Measurements from ENCODE around the gene CTRB1.
"Not testable (repeated sequence)": the region's sequence is repeated elsewhere in the genome, so short reads cannot be mapped to it uniquely, and the experiment has no call there.

CTRB1 gene

DNA sequence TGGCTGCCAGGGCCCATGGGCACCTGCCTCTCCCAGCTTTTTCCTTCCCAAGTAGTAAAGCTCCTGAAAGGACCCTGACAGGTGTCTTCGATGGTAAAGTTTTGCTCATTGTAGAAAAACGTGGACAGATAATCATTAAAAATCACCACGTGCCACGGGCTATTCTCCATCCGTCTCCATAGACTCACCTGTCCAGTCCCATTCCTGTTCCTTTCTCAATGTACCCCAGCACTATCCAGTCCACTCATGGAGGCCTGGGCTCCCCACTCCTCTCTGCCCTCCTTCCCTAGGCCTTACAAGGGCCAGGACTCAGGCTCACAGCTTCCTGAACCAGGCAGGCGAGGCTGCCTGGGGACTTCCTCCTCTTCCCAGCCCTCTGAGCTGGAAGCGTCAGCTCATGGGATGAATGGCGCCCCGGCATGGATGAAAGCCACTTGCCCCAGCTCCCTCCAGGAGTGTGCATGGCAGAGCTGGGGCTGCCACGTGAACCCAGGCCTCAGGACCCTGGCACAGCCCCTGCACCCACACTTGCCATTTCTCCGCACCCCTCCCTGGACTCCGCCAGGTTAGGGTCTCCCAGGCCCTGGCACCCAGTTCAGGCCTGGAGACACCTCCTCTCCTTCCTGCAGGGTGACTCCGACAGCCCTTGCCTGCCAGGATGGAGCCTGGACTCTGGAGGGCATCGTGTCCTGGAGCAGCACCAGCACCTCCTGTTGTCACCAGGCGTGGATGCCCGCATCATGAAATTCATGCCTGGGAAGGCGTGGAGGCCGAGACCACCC, 8.8 kb downstream of the CTRB1 start:
- no peak for DNase-seq

DNA sequence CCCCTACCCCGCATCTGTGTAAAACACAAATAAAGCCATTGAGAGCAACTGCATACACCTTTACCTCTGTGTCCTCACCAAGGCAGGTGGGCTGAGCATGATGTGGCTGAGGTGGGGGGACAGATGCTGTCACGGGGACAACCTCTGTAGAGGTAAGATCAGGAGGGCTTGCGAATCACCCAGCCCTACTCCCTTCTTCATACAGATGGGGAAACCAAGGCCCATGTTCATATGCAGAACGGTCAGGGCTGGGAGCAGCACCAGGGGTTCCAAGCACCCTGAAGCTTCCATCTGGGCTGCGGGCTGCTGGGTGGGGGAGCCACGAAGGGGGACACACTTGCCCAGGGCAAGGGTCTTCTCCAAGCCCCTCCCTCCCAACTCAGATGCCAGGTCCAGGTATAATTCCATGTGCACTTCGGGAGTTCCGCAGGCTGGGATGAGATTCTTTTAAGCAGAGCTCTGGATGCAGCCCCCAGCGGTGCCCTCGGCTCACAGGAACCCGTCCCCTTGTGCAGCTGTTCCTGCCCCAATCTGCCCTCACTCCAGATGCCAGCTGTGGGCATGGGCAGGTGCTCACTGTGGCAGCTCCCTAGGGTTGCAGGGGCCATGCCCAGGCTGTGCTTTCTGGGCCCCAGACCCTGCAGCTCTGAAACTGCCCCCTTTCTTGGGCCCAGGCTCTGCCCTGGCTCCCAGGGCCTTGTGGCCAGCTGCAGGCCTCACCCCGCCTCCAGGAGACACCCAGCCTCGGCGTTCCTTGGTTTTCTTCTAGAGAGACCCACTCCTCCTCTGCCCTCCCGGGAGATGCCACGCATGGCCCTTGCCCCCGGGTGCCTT, 9.6 kb downstream of the CTRB1 start:
- DNase-seq: no peak

DNA sequence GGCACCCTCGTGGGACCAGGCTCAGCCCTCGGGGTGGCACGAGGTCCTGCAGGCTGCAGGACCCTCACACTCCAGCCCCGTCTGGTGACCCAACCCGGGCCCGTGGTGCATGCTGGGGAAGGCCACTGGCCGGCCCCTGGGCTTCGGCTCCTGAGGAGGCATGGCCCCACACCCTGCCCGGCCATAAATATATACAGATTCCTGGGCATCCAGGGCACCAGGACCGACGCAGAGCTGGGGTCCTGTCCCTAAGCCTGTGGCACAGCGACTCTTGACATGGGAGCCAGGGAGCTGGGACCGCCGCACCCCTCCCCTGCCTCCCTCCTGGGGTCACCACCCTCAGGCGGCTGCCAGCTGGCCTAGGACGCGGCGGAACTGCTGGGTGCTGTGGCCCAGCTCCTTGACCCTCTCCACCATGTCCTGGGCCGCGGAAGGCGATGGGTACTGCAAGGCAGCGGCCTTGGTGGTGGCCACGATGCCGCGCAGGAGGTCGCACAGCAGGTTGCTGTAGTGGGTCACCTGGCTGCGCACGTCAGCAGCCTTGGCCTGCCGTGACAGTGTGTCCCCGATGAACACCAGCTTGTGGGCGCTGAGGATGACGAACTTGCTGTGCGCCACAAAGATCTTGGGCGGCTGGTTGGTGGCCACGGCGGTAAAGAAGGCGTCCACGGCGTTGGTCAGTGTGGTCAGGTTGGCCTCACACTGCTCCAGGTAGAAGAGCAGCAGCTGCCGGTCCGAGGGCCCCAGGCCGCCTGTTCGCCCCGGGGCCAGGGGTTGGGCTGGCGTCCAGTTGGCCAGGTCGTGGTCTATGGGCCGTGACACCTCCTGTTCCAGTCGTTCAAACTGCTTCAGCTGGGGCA, 10.6 kb downstream of the CTRB1 start:
- DNase-seq: no peak

DNA sequence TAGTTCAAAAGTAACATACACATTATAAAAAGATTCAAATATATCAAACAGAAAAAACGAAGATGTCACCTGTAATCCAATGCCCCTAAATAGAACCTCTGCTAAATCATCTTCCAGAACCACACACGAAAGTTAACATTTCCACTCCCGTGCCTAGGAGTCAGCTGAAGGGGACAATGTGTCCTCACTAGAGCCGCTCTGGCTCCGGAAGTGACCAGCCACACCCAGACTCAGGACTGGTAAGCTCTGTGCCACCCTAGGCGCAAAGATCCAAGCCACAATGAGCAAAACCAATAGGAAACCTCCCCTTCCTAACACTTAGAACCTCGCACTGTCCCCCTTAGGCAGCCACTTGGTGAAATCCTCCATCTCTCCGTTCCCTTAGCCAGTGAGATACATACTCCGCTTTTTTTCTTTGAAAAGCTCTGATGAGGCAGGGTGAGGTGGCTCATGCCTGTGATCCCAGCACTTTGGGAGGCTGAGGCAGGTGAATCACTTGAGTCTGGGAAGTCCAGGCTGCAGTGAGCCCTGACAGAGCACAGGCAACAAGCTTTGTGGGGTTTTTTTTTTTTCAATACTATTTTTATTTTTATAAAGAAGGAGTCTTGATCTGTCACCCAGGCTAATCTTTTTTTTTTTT, 11.8 kb downstream of the CTRB1 start:
- no peak for DNase-seq

DNA sequence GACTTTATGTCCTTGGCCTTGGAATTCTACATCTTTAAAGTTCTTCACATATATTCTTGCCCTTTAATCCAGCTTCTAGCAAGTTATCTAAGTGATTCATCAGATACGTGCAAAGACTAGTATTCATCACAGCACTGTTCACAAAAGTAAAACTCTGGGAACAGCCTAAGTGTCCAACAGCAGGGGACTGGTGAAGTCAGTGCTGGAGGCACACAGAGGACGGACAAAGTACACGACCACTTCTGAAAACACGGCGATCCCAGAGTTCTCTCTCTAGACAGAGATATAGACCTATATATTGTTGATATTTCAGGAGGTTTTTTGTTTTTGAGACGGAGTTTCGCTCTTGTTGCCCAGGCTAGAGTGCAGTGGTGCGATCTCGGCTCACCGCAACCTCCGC, 12.8 kb downstream of the CTRB1 start:
- DNase-seq: no peak

DNA sequence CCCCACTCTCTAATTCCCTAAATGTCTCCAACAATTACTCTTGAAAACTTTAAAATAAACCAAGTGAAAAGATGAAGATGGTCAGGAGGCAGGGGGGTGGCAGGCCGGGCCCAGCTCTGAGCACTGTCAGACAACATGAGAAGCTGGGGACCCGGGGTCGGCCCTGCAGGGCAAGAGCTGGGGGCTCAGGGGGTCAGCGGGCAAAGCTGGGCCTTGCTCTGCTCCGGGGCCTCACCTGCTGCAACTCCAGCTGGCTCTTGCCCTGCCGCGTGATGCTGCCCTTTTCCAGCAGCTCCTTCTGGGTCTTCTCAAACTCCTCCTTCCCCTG, 14.8 kb downstream of the CTRB1 start:
- DNase-seq: no peak

DNA sequence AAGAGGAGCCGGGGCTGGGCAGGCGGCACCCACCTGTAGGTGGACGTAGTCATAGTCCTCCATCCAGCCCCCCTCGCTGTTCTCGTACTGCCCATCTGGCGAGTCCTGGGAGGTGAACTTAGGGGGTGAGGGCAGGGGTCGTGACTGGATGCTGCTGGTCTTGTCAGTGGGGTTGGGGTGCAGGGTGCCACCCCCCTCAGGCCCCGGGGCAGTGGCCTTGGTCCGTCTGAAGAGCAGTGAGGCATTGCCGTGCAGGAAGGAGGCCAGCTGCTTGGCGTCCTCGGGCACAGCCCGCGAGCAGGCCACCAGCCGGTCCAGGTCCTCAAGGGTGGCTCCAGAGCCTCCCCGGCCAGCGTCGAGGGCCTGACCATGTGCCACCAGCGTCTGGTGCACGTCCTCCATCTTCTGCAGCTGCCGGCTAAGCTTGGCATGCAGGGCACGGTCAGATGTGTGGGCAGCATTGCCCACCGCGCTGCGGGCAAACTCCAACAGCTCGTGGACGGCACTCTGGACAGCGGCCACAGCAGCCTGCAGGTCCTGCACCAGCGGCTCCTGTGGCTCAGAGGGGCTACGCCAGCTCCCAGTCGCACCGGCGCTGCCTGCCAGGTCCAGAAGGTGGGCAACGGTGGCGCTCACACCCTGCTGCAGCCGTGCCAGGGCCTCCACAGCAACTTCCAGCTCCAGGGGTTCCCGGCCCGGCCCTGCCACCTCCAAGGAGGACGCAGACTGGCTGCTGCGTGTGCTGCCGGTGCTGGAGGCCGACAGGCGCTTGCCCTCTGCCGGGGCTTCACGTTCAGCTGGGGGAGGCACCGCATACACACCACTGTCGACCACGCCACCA, 16.3 kb downstream of the CTRB1 start:
- DNase-seq: no peak

DNA sequence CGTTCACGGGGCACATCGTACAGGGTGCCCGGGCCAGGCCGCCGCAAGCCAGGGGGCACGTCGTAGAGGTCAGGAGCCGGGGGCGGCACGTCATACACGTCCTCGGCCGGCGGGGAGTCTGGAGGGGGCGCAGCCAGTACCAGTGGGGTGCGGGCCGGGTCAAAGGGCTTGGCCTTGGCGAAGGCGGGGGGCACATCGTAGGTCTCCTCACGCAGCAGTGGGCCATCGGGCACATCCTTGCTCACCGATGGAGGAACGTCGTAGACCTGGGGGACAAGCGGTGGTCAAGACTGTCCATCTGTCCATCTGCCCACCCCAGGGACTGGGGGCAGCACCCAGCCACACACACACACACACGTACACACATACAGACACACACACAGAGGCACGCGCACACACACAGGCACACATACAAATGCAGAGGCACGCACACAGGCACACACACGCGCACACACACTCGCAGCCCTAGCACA, 17.0 kb downstream of the CTRB1 start:
- DNase-seq: no peak

DNA sequence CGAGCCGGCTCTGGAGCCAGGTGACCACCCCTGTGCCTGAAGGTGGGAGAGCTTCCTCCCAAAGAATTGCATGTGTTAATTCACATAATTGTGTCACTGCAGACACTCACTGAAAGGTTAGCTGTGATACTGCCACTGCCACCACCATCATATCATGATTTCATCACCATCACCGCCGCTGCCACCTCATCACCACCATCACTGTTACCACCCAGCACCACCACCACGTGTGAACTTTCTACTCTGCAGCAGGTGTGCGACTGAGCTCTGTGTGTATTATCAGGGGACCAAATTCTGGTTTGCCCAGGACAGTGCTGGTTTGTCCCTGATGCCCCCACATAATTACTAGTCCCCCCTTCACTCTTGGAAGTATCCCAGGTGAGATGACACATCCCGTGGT, 17.4 kb downstream of the CTRB1 start:
- DNase-seq: no peak

DNA sequence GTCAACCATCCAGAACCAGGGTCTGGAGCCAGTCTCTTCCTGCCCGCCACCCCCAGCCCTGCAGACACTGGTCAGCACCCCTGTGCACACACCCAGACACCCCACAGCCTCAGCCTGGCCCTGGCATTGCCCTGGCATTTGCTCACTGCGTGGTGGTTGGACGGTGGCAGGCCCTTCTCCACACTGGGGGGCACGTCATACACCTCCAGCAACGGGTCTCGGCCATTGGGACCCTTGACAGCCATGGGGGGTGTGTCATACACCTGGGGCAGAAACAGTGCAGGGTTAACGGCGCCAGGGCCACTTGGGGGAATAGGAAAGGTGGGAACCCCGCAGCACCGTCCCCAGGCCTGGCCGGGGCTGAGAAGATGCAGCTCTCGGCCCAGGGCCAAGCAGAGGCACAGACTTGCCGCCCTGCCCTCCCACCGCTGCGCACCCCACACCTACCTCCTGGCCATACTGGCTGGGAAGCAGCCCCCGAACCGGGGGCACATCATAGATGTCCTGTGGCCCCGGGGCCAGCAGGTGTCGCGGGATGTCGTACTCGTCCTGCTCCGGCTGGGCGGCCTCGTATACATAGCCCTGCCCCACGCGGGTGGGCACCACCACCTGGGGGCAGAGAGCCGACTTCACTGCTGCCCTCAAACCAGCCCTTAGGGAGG, 18.1 kb downstream of the CTRB1 start:
- no peak for DNase-seq

DNA sequence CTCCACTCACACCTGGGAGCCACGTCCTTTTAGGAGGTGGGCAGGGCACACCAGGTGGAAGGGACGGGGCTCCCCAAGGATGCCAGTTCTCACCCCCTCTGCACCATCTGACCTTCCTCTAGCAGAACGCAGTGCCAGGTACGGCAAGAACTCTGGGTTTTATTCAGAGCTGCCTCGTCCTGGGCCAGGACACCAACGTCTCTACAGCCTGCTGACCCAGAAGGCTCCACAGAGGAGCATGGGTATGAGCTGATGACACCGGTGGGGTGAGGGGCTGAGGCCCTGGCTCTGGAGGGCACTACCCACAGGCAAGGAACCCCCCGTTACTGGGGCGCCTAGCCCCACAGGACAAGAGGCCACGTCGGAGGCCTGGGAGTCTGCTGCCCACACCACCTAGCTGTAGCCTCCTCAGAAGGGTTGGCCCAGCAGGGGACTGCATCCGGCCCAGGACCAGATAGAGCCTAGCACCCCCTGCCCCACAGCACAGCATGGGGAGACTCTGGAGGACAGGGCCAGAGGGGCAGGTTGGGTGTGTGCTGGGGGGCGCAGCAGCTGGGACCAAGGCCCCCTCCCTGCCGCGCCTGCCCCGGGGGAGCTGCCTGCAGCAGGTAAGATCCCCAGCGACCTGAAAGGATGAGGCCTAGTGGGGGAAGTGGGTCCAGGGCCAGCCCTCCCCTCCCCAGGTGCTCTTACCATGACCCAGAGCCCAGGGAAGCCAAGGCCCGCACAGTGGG, 18.8 kb downstream of the CTRB1 start:
- no peak for DNase-seq

DNA sequence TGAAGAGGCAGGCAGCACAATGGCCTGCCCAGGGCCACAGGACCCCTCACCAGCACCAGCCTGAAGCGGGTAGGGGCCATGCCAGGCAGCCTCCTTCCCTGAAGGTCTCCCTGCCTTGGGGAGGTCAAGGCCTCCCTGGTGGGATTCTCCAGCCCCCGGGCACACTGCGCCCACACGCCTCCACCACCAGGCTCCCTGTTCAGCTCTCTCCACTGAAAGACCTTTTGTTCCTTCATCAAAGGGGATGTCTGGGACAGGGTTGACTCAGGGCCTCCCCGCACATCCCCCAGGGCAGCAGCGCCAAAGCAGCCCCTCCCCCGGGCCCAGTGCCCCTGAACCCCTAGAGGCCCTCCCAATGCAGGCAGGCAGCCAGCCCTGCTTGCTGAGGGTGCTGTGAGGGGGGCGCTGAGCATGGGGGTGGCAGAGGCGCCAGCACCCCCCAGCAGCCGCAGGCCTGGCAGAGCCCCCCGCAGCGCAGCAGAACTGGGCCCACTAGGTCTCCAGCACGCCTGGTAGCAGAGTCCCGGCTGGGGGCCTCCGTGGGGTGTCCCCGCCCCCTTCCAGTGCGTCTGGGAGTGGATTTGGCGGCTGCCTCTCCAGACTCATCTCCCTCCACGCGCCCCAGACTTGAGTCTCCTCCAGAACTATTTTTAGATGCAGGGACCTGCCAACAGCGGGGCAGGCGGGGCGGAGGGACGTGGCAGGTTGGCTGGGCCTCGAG, 19.5 kb downstream of the CTRB1 start:
- DNase-seq: no peak

DNA sequence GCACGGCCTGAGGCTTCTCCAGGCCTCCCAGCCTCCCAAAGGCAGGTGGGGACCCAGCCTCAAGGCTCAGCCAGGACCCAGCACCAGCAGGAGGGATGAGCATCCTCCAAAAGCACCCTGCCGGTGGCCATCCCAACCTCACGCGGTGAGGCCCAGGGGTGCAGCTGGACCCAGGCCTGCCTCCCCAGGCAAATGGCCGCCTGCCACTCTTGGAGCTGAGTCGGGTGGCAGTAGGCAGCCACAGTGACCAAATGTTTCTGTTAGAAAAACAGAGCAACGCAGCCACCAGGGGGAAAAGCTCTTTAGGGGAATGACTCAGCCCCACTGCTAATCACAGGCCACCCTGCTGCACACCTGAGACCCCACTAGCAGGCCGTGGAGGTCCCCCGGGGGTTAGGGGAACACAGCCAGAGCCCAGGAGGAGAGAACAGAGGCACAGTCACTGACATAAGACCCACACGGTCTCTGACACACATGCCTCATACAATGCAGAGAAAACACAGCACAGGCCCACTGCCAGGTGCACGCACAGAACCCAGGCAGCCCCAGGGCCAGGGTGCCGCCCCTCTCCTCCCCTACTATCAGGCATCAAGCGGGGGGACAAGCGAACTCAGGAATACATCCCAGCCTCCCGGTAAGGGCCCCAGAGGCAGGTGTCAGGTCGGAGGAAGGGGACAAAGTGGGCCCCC, 20.2 kb downstream of the CTRB1 start:
- no peak for DNase-seq

DNA sequence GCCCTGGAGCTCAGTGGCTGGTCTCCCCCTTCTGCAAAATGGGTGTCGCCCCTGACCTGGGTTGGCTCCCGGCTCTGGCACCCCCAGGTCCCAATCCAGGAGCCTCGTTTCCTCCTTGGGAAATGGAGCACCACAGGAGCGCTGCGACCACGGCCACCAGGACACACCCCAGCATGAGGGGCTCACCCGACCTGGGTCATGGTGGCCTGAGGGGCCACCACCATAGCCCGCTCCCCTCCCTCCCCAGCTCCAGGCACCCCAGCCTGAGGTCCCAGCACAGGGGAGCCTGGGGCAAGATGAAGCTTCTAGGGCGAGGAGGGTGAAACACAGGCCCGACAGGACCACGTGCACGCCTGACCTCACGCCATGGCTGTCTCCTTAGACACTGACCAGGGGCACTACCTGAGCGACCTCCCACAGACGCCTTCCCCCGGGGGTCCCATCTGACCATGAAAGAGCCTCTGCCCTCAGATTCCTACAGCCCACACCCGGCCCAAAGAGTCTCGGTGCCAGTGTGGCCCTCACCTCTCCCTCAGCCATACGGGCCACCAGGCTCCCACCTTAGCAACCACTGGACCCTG, 20.8 kb downstream of the CTRB1 start:
- no peak for DNase-seq

DNA sequence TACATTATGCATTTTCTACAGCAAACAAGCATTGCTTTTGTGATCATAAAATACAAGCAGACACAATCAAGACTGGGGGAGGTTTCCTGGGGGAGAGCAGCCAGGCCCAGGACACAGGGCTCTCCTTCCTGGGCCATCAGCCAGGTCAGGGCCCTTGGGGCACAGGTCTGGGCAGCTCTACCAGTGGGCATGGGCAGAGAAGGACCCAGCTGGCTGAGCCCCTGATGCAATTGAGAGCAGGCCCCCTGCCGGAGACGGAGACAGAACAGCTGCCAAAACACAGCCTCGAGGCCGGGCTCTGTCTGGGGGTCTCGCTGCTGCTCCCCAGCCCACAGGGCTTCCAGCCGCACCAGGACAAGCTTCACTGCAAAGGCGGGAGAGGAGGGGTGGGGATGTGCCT, 21.8 kb downstream of the CTRB1 start:
- DNase-seq: not testable (repeated sequence)

DNA sequence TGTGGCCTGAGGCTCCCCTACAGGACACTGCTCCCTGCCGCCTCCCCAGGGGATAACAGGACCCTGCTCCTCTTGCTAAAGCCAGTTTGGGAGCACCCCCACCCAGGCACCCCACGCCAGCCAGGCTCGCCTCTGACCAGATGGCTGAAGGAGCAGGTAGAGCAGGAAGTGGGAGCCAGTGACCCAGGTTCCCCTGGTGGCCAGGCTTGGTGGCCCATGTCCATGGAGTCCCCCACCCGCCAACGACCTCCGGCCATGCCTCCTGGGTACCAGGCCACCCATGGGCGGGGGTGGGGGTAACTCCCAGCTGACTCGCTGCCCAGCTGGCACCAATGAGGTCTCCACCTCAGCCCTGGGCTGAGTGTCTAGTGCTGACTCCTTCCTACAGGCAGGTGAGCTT, 22.6 kb downstream of the CTRB1 start:
- no peak for DNase-seq

DNA sequence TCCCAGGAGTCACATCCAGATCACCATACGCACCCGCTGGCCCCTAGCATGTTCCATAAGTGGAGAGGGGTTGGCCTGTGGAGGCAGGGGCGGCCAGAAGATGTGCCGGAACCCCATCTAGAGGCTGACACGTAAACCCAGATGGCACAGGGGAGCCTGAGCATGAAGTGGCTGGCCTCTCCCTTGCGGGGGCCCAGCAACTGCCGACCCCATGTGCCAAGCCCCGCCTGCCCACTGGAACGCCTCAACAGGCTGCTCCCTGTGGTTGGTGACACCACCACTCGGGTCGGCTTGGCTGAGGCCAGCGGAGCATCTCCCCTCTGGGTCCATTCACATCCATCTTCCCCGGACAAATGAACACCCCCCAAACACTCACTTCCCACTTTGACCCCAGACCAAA, 23.2 kb downstream of the CTRB1 start:
- no peak for DNase-seq

DNA sequence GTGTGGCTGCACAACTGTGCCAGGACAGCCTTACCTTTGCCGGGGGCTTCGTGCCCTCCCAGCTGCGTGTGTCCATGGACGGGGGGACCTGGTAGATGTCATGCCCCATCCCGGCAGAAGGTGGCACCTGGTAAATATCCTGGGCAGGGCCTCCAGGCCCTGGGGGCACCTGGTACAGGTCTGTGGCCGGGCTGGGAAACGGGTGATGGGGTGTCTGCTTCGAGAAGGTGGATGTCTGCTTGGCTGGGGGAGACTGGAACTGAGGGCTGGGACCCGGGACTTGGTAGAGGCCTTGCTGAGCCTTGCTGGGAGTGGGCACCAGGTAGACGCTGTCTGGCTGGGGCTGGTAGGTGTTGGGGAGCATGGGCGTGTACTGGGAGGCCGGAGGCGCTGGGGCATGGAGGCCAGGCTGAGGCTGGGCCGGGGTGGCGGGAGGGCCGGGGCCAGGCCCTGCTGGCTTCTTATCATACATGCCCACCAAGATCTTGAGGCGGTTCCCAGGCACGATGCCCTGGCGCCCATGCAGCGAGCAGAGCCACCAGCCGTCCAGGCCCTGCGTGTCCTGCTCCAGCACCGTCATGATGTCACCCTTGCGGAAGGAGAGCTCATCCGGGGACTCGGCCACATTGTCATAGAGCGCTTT, 23.8 kb downstream of the CTRB1 start:
- not testable (repeated sequence) for DNase-seq

All from SHP77 treated with DMSO at 0.1 percent for 48 hours (cell line).